K562 (cell line): ENCODE data around the gene SHISA2.

Experiments
- CBX2 ChIP-seq: fragments of 200-600 bp; sonication (generic); IDR thresholded peaks from one replicate; pipeline ENCODE4 v1.6.1; 2012; ENCODE audit warnings: mild to moderate bottlenecking, low read length, inconsistent platforms; ENCODE audit not compliant: insufficient read depth, poor library complexity, severe bottlenecking
- CREB3 ChIP-seq: fragments of 450-650 bp; conservative IDR thresholded peaks from 2 replicates; pipeline ENCODE4 v1.6.1; 2016; ENCODE audit warnings: missing genetic modification characterization, low read depth, mild to moderate bottlenecking, missing compliant biosample characterization, moderate library complexity
- ESRRA ChIP-seq: fragments of 450-650 bp; IDR thresholded peaks from 2 replicates; pipeline ENCODE4 v1.6.1; 2014; ENCODE audit warnings: low read depth, mild to moderate bottlenecking, moderate library complexity, borderline replicate concordance
- GABPA ChIP-seq: fragments of 200-800 bp; sonication (Bioruptor generic); conservative IDR thresholded peaks from 2 replicates; pipeline ENCODE4 v1.6.1; 2016; ENCODE audit warnings: low read depth, missing genetic modification characterization, missing compliant biosample characterization
- GTF2F1 ChIP-seq: IDR thresholded peaks from 2 replicates; pipeline ENCODE4 v1.6.1; 2011; ENCODE audit warnings: low read depth, low read length, improper control_type of control experiment
- HDGF ChIP-seq: fragments of 450-650 bp; IDR thresholded peaks from 2 replicates; pipeline ENCODE4 v1.6.1; 2016
- MAZ ChIP-seq, 2 experiments: fragments of 450-650 bp in 1 of 2; sonication (generic) in 1 of 2; formaldehyde crosslinking; IDR thresholded peaks in 1 of 2; conservative IDR thresholded peaks in 1 of 2; 2 replicates each; pipeline versions ENCODE4 v1.4.0 to v1.5.0; 2020; ENCODE audit warnings: mild to moderate bottlenecking in 1 of 2, missing genetic modification reagents in 1 of 2
- MTF1 ChIP-seq: fragments of 250-450 bp; sonication (Bioruptor Pico); IDR thresholded peaks from 2 replicates; pipeline ENCODE4 v1.9.0; 2021; ENCODE audit warnings: moderate library complexity, mild to moderate bottlenecking, inconsistent platforms, borderline replicate concordance
- PHF20 ChIP-seq: fragments of 450-650 bp; IDR thresholded peaks from 2 replicates; pipeline ENCODE4 v1.6.1; 2018; ENCODE audit not compliant: partially characterized antibody
- SIN3A ChIP-seq, 2 experiments: fragments of 150-350 bp in 1 of 2; IDR thresholded peaks; 2 replicates each; pipeline ENCODE4 v1.6.1; 2011 to 2016; ENCODE audit warnings: borderline replicate concordance in 2 of 2, low read depth in 2 of 2, low read length in 2 of 2, mild to moderate bottlenecking in 2 of 2, moderate library complexity in 2 of 2; ENCODE audit not compliant: control insufficient read depth in 1 of 2
- SRSF1 ChIP-seq: fragments of 200-400 bp; formaldehyde crosslinking; IDR thresholded peaks from 2 replicates; pipeline ENCODE4 v1.6.1; 2017; ENCODE audit warnings: mild to moderate bottlenecking, low read depth, low read length, moderate library complexity
- TF ChIP-seq, protein P1 (sequence below), 3 experiments: IDR thresholded peaks in 2 of 3; conservative IDR thresholded peaks in 1 of 3; 2 replicates each; pipeline ENCODE4 v1.5.1; 2011 to 2012; ENCODE audit warnings: low read length in 3 of 3, mild to moderate bottlenecking in 3 of 3, control low read depth in 2 of 3, improper control_type of control experiment in 1 of 3, inconsistent platforms in 1 of 3, low read depth in 1 of 3, mixed read lengths in 1 of 3, moderate library complexity in 1 of 3; ENCODE audit not compliant: insufficient read depth in 2 of 3

- no peak for TF ChIP-seq PHF20
- no peak for TF ChIP-seq SRSF1
- no peak for TF ChIP-seq SIN3A (IDR thresholded peaks at IDR 0.05; ENCODE audit: borderline replicate concordance in 2 of 2, control insufficient read depth in 1 of 2, low read depth in 2 of 2, low read length in 2 of 2)
- TF ChIP-seq, protein P1, sequence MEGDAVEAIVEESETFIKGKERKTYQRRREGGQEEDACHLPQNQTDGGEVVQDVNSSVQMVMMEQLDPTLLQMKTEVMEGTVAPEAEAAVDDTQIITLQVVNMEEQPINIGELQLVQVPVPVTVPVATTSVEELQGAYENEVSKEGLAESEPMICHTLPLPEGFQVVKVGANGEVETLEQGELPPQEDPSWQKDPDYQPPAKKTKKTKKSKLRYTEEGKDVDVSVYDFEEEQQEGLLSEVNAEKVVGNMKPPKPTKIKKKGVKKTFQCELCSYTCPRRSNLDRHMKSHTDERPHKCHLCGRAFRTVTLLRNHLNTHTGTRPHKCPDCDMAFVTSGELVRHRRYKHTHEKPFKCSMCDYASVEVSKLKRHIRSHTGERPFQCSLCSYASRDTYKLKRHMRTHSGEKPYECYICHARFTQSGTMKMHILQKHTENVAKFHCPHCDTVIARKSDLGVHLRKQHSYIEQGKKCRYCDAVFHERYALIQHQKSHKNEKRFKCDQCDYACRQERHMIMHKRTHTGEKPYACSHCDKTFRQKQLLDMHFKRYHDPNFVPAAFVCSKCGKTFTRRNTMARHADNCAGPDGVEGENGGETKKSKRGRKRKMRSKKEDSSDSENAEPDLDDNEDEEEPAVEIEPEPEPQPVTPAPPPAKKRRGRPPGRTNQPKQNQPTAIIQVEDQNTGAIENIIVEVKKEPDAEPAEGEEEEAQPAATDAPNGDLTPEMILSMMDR (IDR thresholded peaks at IDR 0.05 in 2 of 3, conservative IDR thresholded peaks at IDR 0.05 in 1 of 3; ENCODE audit: insufficient read depth in 2 of 3, low read depth in 1 of 3, low read length in 3 of 3), result no peak
- TF ChIP-seq HDGF, result no peak
- TF ChIP-seq CBX2, result no peak
- TF ChIP-seq ESRRA, result no peak
- no peak for TF ChIP-seq CREB3 (tag)
- TF ChIP-seq MTF1 (CRISPR knock-in tag), result no peak
- TF ChIP-seq GTF2F1, result no peak
- TF ChIP-seq MAZ (CRISPR knock-in tag; conservative IDR thresholded peaks at IDR 0.05 in 1 of 2, IDR thresholded peaks at IDR 0.05 in 1 of 2), result no peak
- TF ChIP-seq GABPA (tag), result no peak
Observed at GRCh38 chr13:26015271-26016125, 36.3 kb downstream of the SHISA2 start.
